SK-N-SH treated with all-trans-retinoic acid at 6 μM for 48 hours (cell line): ENCODE data around the gene ZNF700.
"Not testable (repeated sequence)": the region's sequence is repeated elsewhere in the genome, so short reads cannot be mapped to it uniquely, and the experiment has no call there.

Experiments used
- ATAC-seq: fragments of 200-7000 bp; cut with Tn5 transposase; 3 replicates; pipeline ENCODE4 v1.9.1; 2020; ENCODE audit warnings: mild to moderate bottlenecking, moderate library complexity
- ARNTL ChIP-seq: fragments of 450-650 bp; formaldehyde crosslinking; IDR thresholded peaks from 2 replicates; pipeline ENCODE4 v1.5.0; 2020; ENCODE audit warnings: low read depth, mild to moderate bottlenecking, moderate library complexity, borderline replicate concordance
- BACH2 ChIP-seq: fragments of 250-450 bp; sonication (Bioruptor Pico); IDR thresholded peaks from 2 replicates; pipeline ENCODE4 v1.9.0; 2021; ENCODE audit warnings: mild to moderate bottlenecking, borderline replicate concordance
- CSDC2 ChIP-seq: fragments of 250-450 bp; sonication (Bioruptor Pico); IDR thresholded peaks from 2 replicates; pipeline ENCODE4 v1.5.0; 2020; ENCODE audit warnings: mild to moderate bottlenecking, moderate library complexity
- GLIS3 ChIP-seq: fragments of 250-450 bp; sonication (Bioruptor Pico); IDR thresholded peaks from 2 replicates; pipeline ENCODE4 v1.5.0; 2020; ENCODE audit warnings: mild to moderate bottlenecking, moderate library complexity
- ISL1 ChIP-seq: fragments of 250-450 bp; sonication (Bioruptor Pico); IDR thresholded peaks from 2 replicates; pipeline ENCODE4 v2.1.2; 2022; ENCODE audit warnings: mild to moderate bottlenecking, moderate library complexity
- OSR1 ChIP-seq: fragments of 250-450 bp; sonication (Bioruptor Pico); IDR thresholded peaks from 2 replicates; pipeline ENCODE4 v1.8.0; 2022; ENCODE audit warnings: moderate library complexity, mild to moderate bottlenecking, inconsistent platforms
- PPARA ChIP-seq: fragments of 250-450 bp; sonication (Bioruptor Pico); IDR thresholded peaks from 2 replicates; pipeline ENCODE4 v1.5.0; 2020; ENCODE audit warnings: mild to moderate bottlenecking, borderline replicate concordance
- RARB ChIP-seq: fragments of 250-450 bp; sonication (Bioruptor Pico); IDR thresholded peaks from 2 replicates; pipeline ENCODE4 v1.8.0; 2021; ENCODE audit warnings: mild to moderate bottlenecking, moderate library complexity
- SNAI2 ChIP-seq: fragments of 250-450 bp; sonication (Bioruptor Pico); IDR thresholded peaks from 2 replicates; pipeline ENCODE4 v1.5.0; 2020; ENCODE audit warnings: mild to moderate bottlenecking, moderate library complexity
- TCF4 ChIP-seq: fragments of 250-450 bp; sonication (Bioruptor Pico); IDR thresholded peaks from 2 replicates; pipeline ENCODE4 v1.8.0; 2021; ENCODE audit warnings: mild to moderate bottlenecking, moderate library complexity, borderline replicate concordance
- TOX ChIP-seq: fragments of 250-450 bp; sonication (Bioruptor Pico); IDR thresholded peaks from 2 replicates; pipeline ENCODE4 v1.8.0; 2021; ENCODE audit warnings: mild to moderate bottlenecking, moderate library complexity, borderline replicate concordance
- ZC3H10 ChIP-seq: fragments of 250-450 bp; sonication (Bioruptor Pico); IDR thresholded peaks from 2 replicates; pipeline ENCODE4 v1.5.1; 2021; ENCODE audit warnings: mild to moderate bottlenecking, moderate library complexity
- ZFP30 ChIP-seq: fragments of 450-650 bp; formaldehyde crosslinking; IDR thresholded peaks from 2 replicates; pipeline ENCODE4 v1.5.0; 2022; ENCODE audit warnings: mild to moderate bottlenecking, moderate library complexity
- ZNF565 ChIP-seq: fragments of 450-650 bp; formaldehyde crosslinking; conservative IDR thresholded peaks from 2 replicates; pipeline ENCODE4 v1.5.0; 2020; ENCODE audit warnings: low read depth, mild to moderate bottlenecking, moderate library complexity
- ZNF70 ChIP-seq: fragments of 450-650 bp; formaldehyde crosslinking; IDR thresholded peaks from 2 replicates; pipeline ENCODE4 v1.5.0; 2020; ENCODE audit warnings: mild to moderate bottlenecking, moderate library complexity
- ZNF8 ChIP-seq: fragments of 450-650 bp; formaldehyde crosslinking; IDR thresholded peaks from 2 replicates; pipeline ENCODE4 v1.5.0; 2020; ENCODE audit warnings: mild to moderate bottlenecking, moderate library complexity
- TF ChIP-seq, protein P1 (sequence below): fragments of 250-450 bp; sonication (Bioruptor Pico); IDR thresholded peaks from 2 replicates; pipeline ENCODE4 v1.5.1; 2020; ENCODE audit warnings: low read depth, mild to moderate bottlenecking, moderate library complexity
- TF ChIP-seq, protein P2 (sequence below): fragments of 250-450 bp; sonication (Bioruptor Pico); IDR thresholded peaks from 2 replicates; pipeline ENCODE4 v1.8.0; 2020; ENCODE audit warnings: mild to moderate bottlenecking, moderate library complexity, borderline replicate concordance
- TF ChIP-seq, protein P3 (sequence below): fragments of 250-450 bp; sonication (Bioruptor Pico); IDR thresholded peaks from 2 replicates; pipeline ENCODE4 v1.5.1; 2021; ENCODE audit warnings: mild to moderate bottlenecking, moderate library complexity
- TF ChIP-seq, protein P4 (sequence below): fragments of 250-450 bp; sonication (Bioruptor Pico); IDR thresholded peaks from 2 replicates; pipeline ENCODE4 v1.5.0; 2020; ENCODE audit warnings: mild to moderate bottlenecking, moderate library complexity
- TF ChIP-seq, protein P5 (sequence below): fragments of 250-450 bp; sonication (Bioruptor Pico); IDR thresholded peaks from 2 replicates; pipeline ENCODE4 v1.8.0; 2021; ENCODE audit warnings: low read depth, mild to moderate bottlenecking, moderate library complexity, borderline replicate concordance

Gene ZNF700

DNA sequence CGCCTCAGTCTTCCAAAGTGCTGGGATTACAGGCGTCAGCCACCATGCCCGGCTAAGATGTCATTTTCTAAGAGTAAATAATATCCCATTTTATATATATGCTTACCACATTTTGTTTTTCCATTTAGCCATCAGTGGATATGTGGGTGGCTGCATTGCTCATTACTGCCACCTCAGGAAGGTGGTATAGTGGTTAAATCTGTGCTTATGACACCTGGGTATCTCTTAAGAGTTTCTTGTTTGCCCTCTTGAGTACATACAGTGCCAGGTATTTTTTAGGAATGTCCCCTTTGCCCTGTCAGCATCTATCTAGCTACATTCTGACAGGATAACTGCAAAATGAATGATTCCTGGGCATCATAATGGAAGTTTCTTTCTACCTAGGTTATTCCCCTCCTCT is 22.7 kb upstream of the ZNF700 start:
- ATAC-seq: no peak
- TF ChIP-seq TCF4 (no peak), ZC3H10 (CRISPR knock-in tag) (no peak), PPARA (CRISPR knock-in tag) (no peak), ZNF565 (CRISPR knock-in tag) (no peak), ZNF70 (CRISPR knock-in tag) (no peak), ARNTL (CRISPR knock-in tag) (no peak), ISL1 (CRISPR knock-in tag) (no peak), TOX (no peak), ZNF8 (CRISPR knock-in tag) (no peak), SNAI2 (CRISPR knock-in tag) (no peak), RARB (no peak), BACH2 (CRISPR knock-in tag) (no peak), GLIS3 (CRISPR knock-in tag) (no peak)
- TF ChIP-seq, protein P1, sequence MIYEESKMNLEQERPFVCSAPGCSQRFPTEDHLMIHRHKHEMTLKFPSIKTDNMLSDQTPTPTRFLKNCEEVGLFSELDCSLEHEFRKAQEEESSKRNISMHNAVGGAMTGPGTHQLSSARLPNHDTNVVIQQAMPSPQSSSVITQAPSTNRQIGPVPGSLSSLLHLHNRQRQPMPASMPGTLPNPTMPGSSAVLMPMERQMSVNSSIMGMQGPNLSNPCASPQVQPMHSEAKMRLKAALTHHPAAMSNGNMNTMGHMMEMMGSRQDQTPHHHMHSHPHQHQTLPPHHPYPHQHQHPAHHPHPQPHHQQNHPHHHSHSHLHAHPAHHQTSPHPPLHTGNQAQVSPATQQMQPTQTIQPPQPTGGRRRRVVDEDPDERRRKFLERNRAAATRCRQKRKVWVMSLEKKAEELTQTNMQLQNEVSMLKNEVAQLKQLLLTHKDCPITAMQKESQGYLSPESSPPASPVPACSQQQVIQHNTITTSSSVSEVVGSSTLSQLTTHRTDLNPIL (CRISPR knock-in tag): no peak
- TF ChIP-seq, protein P2, sequence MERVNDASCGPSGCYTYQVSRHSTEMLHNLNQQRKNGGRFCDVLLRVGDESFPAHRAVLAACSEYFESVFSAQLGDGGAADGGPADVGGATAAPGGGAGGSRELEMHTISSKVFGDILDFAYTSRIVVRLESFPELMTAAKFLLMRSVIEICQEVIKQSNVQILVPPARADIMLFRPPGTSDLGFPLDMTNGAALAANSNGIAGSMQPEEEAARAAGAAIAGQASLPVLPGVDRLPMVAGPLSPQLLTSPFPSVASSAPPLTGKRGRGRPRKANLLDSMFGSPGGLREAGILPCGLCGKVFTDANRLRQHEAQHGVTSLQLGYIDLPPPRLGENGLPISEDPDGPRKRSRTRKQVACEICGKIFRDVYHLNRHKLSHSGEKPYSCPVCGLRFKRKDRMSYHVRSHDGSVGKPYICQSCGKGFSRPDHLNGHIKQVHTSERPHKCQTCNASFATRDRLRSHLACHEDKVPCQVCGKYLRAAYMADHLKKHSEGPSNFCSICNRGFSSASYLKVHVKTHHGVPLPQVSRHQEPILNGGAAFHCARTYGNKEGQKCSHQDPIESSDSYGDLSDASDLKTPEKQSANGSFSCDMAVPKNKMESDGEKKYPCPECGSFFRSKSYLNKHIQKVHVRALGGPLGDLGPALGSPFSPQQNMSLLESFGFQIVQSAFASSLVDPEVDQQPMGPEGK: no peak
- TF ChIP-seq, protein P3, sequence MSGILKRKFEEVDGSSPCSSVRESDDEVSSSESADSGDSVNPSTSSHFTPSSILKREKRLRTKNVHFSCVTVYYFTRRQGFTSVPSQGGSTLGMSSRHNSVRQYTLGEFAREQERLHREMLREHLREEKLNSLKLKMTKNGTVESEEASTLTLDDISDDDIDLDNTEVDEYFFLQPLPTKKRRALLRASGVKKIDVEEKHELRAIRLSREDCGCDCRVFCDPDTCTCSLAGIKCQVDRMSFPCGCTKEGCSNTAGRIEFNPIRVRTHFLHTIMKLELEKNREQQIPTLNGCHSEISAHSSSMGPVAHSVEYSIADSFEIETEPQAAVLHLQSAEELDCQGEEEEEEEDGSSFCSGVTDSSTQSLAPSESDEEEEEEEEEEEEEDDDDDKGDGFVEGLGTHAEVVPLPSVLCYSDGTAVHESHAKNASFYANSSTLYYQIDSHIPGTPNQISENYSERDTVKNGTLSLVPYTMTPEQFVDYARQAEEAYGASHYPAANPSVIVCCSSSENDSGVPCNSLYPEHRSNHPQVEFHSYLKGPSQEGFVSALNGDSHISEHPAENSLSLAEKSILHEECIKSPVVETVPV (CRISPR knock-in tag): no peak
- TF ChIP-seq, protein P4, sequence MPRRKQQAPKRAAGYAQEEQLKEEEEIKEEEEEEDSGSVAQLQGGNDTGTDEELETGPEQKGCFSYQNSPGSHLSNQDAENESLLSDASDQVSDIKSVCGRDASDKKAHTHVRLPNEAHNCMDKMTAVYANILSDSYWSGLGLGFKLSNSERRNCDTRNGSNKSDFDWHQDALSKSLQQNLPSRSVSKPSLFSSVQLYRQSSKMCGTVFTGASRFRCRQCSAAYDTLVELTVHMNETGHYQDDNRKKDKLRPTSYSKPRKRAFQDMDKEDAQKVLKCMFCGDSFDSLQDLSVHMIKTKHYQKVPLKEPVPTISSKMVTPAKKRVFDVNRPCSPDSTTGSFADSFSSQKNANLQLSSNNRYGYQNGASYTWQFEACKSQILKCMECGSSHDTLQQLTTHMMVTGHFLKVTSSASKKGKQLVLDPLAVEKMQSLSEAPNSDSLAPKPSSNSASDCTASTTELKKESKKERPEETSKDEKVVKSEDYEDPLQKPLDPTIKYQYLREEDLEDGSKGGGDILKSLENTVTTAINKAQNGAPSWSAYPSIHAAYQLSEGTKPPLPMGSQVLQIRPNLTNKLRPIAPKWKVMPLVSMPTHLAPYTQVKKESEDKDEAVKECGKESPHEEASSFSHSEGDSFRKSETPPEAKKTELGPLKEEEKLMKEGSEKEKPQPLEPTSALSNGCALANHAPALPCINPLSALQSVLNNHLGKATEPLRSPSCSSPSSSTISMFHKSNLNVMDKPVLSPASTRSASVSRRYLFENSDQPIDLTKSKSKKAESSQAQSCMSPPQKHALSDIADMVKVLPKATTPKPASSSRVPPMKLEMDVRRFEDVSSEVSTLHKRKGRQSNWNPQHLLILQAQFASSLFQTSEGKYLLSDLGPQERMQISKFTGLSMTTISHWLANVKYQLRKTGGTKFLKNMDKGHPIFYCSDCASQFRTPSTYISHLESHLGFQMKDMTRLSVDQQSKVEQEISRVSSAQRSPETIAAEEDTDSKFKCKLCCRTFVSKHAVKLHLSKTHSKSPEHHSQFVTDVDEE (CRISPR knock-in tag): no peak
- TF ChIP-seq, protein P5, sequence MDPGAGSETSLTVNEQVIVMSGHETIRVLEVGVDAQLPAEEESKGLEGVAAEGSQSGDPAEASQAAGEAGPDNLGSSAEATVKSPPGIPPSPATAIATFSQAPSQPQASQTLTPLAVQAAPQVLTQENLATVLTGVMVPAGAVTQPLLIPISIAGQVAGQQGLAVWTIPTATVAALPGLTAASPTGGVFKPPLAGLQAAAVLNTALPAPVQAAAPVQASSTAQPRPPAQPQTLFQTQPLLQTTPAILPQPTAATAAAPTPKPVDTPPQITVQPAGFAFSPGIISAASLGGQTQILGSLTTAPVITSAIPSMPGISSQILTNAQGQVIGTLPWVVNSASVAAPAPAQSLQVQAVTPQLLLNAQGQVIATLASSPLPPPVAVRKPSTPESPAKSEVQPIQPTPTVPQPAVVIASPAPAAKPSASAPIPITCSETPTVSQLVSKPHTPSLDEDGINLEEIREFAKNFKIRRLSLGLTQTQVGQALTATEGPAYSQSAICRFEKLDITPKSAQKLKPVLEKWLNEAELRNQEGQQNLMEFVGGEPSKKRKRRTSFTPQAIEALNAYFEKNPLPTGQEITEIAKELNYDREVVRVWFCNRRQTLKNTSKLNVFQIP (CRISPR knock-in tag): no peak

DNA sequence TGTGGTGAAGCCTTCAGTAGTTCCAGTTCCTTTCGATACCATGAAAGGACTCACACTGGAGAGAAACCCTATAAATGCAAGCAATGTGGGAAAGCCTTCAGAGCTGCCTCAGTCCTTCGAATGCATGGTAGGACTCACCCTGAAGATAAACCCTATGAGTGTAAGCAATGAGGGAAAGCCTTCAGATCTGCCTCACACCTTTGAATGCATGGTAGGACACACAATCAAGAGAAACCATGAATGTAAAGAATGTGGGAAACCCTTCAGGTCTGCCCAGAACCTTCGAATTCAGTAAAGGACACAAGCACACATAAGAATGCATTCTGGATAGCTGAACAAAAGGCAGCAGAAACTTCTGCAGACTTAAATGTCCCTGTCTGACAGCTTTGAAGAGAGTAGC is 19.0 kb upstream of the ZNF700 start:
- TF ChIP-seq GLIS3 (CRISPR knock-in tag): no peak
- TF ChIP-seq ISL1 (CRISPR knock-in tag): no peak
- no peak for TF ChIP-seq ZC3H10 (CRISPR knock-in tag)
- TF ChIP-seq, protein P3 (CRISPR knock-in tag): no peak
- no peak for TF ChIP-seq SNAI2 (CRISPR knock-in tag)
- TF ChIP-seq TCF4: no peak
- TF ChIP-seq, protein P1 (CRISPR knock-in tag): no peak
- no peak for TF ChIP-seq ZFP30 (CRISPR knock-in tag)
- TF ChIP-seq ZNF565 (CRISPR knock-in tag): no peak
- TF ChIP-seq ZNF8 (CRISPR knock-in tag): no peak
- TF ChIP-seq TOX: no peak
- no peak for TF ChIP-seq RARB
- TF ChIP-seq OSR1 (CRISPR knock-in tag): no peak
- TF ChIP-seq BACH2 (CRISPR knock-in tag): no peak
- TF ChIP-seq, protein P4 (CRISPR knock-in tag): no peak
- no peak for TF ChIP-seq ARNTL (CRISPR knock-in tag)
- TF ChIP-seq CSDC2 (CRISPR knock-in tag): no peak
- TF ChIP-seq, all 23 proteins: peak for 0
- no peak for ATAC-seq

DNA sequence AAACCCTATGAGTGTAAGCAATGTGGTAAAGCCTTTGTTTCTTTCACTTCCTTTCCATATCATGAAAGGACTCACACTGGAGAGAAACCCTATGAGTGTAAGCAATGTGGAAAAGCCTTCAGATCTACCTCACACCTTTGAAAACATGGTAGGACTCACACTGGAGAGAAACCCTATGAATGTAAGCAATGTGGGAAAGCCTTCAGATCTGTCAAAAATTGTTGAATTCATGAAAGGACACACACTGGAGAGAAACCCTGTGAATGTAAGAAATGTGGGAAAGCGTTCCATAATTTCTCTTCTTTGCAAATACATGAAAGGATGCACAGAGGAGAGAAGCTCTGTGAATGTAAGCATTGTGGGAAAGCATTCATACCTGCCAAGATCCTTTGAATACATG is 13.0 kb upstream of the ZNF700 start:
- not testable (repeated sequence) for ATAC-seq
